Spinal cord (tissue), 10 donors: ENCODE measurements around the gene SPTLC3. TPM values are rescaled to one million over a fixed set of nuclear protein-coding genes. Genes with fewer than 3 reads are reported as not detected.

Source experiments
- DNase-seq, 6 donors: peaks; one replicate each; pipeline versions ENCODE4 v3.0.0 to v3.0.0-alpha.2; 2013 to 2015; ENCODE audit warnings: low spot score in 6 of 6, low read depth in 4 of 6
- H3K27ac ChIP-seq: one replicate; pipeline ENCODE4 v1.5.1; 2013; ENCODE audit warnings: low read depth, low read length, control low read depth
- H3K27me3 ChIP-seq: one replicate; pipeline ENCODE4 v1.6.1; 2013; ENCODE audit warnings: low read length; ENCODE audit not compliant: control insufficient read depth, insufficient read depth
- H3K36me3 ChIP-seq: one replicate; pipeline ENCODE4 v1.6.1; 2013; ENCODE audit warnings: low read length; ENCODE audit not compliant: control insufficient read depth, insufficient read depth
- H3K4me1 ChIP-seq: one replicate; pipeline ENCODE4 v1.6.1; 2013; ENCODE audit warnings: low read length; ENCODE audit not compliant: control insufficient read depth, insufficient read depth
- H3K4me3 ChIP-seq: one replicate; pipeline ENCODE4 v1.5.1; 2013; ENCODE audit warnings: low read depth, low read length, control low read depth
- H3K9me3 ChIP-seq: one replicate; pipeline ENCODE4 v1.6.1; 2013; ENCODE audit warnings: low read length; ENCODE audit not compliant: control insufficient read depth, insufficient read depth
- WGBS: methylation state at CpG from one replicate; pipeline ENCODE4 v1.1.5; 2013; ENCODE audit warnings: missing lambda C conversion rate; ENCODE audit not compliant: insufficient coverage; 5-methylcytosine and 5-hydroxymethylcytosine counted together
- polyA plus RNA-seq, 2 donors: library from polyadenylated mRNA; unstranded; fragments of 120-200 nt; gene quantifications; one replicate each; pipeline ENCODE4 v1.2.1, GENCODE V29; 2013; ENCODE audit not compliant: insufficient read length in 2 of 2
- total RNA-seq, 2 donors: library from RNA; depleted of rRNA in 1 of 2; stranded (reverse); fragments of 120-200 nt in 1 of 2; fragments of >200 nt in 1 of 2; gene quantifications; one replicate each; pipeline versions ENCODE4 v1.2.3 to v1.2.4, GENCODE V29; 2013 to 2014
- donor health status: healthy.

The SPTLC3 gene
- total and polyA plus RNA-seq, 4 donors = 3.5 to 53.6 (median 20.0) TPM

GRCh38 chr20:13141546-13141945, 132.8 kb downstream of the SPTLC3 start:
- Histone ChIP-seq H3K9me3 (no peaks in the 10 kb centered on the region), H3K36me3 (no peaks in the 10 kb centered on the region), H3K27me3 (no peaks in the 10 kb centered on the region), H3K4me3 (no peak overlapping the region), H3K27ac (no peak overlapping the region), H3K4me1 (no peaks in the 10 kb centered on the region)
- WGBS = 75% methylated on average over 2 of the region's 3 CpGs
- DNase-seq = no peak

- no peaks in the 10 kb centered on the region for H3K9me3 ChIP-seq
- no CpG with 5 or more reads among the region's 1 CpG for WGBS
- no peak overlapping the region for H3K4me3 ChIP-seq
- H3K4me1 ChIP-seq = peaks cover 4% of the 10 kb centered on the region
- no peak overlapping the region for H3K27ac ChIP-seq
- no peaks in the 10 kb centered on the region for H3K27me3 ChIP-seq
- no peak for DNase-seq
- H3K36me3 ChIP-seq = no peaks in the 10 kb centered on the region
Observed at GRCh38 chr20:13142143-13142542, 133.4 kb downstream of the SPTLC3 start.

- Histone ChIP-seq H3K27ac (peak overlapping the region; percentile 37), H3K36me3 (no peaks in the 10 kb centered on the region), H3K4me1 (peaks cover 4% of the 10 kb centered on the region), H3K9me3 (no peaks in the 10 kb centered on the region), H3K27me3 (no peaks in the 10 kb centered on the region), H3K4me3 (no peak overlapping the region)
- peak in 2 of 6 donors; percentile 20 to 74 for DNase-seq
- WGBS = 16% methylated on average over 5 of the region's 8 CpGs
Observed at GRCh38 chr20:13147071-13147963, 138.5 kb downstream of the SPTLC3 start.

- Histone ChIP-seq H3K27ac (no peak overlapping the region), H3K27me3 (no peaks in the 10 kb centered on the region), H3K9me3 (no peaks in the 10 kb centered on the region), H3K4me3 (no peak overlapping the region), H3K36me3 (no peaks in the 10 kb centered on the region), H3K4me1 (peaks cover 4% of the 10 kb centered on the region)
- DNase-seq = peak in 1 of 6 donors; percentile 27
- no CpG with 5 or more reads among the region's 3 CpGs for WGBS
Observed at GRCh38 chr20:13147971-13148370, 139.2 kb downstream of the SPTLC3 start.

GRCh38 chr20:13148402-13148801, 139.6 kb downstream of the SPTLC3 start:
- H3K36me3 ChIP-seq = no peaks in the 10 kb centered on the region
- peaks cover 4% of the 10 kb centered on the region for H3K4me1 ChIP-seq
- H3K27me3 ChIP-seq = no peaks in the 10 kb centered on the region
- 87% methylated on average over 3 of the region's 4 CpGs for WGBS
- no peaks in the 10 kb centered on the region for H3K9me3 ChIP-seq
- no peak overlapping the region for H3K27ac ChIP-seq
- no peak for DNase-seq
- no peak overlapping the region for H3K4me3 ChIP-seq

GRCh38 chr20:13148961-13149360, 140.2 kb downstream of the SPTLC3 start:
- Histone ChIP-seq H3K27me3 (no peaks in the 10 kb centered on the region), H3K9me3 (no peaks in the 10 kb centered on the region), H3K4me3 (no peak overlapping the region), H3K27ac (no peak overlapping the region), H3K4me1 (peaks cover 4% of the 10 kb centered on the region), H3K36me3 (no peaks in the 10 kb centered on the region)
- DNase-seq = no peak
- WGBS = no CpG with 5 or more reads among the region's 2 CpGs

GRCh38 chr20:13149371-13150105, 140.8 kb downstream of the SPTLC3 start:
- Histone ChIP-seq H3K4me3 (no peak overlapping the region), H3K27ac (no peak overlapping the region), H3K9me3 (no peaks in the 10 kb centered on the region), H3K4me1 (peaks cover 4% of the 10 kb centered on the region), H3K36me3 (no peaks in the 10 kb centered on the region), H3K27me3 (no peaks in the 10 kb centered on the region)
- DNase-seq = peak in 1 of 6 donors; percentile 47
- WGBS = 70% methylated on average over 5 of the region's 8 CpGs

GRCh38 chr20:13158369-13158768, 149.6 kb downstream of the SPTLC3 start:
- Histone ChIP-seq H3K27me3 (no peaks in the 10 kb centered on the region), H3K36me3 (no peaks in the 10 kb centered on the region), H3K4me1 (peaks cover 4% of the 10 kb centered on the region), H3K9me3 (no peaks in the 10 kb centered on the region), H3K4me3 (no peak overlapping the region), H3K27ac (peak overlapping the region; percentile 57)
- peak in 3 of 6 donors; percentile 23 to 69 (median 55) for DNase-seq
- 7% methylated on average over 3 of the region's 4 CpGs for WGBS

GRCh38 chr20:13159889-13160288, 151.1 kb downstream of the SPTLC3 start:
- peak in 1 of 6 donors; percentile 19 for DNase-seq
- Histone ChIP-seq H3K27me3 (no peaks in the 10 kb centered on the region), H3K4me1 (peaks cover 4% of the 10 kb centered on the region), H3K9me3 (no peaks in the 10 kb centered on the region), H3K27ac (no peak overlapping the region), H3K36me3 (no peaks in the 10 kb centered on the region), H3K4me3 (no peak overlapping the region)
- WGBS = 93% methylated on average over 5 of the region's 9 CpGs
